GM11168 (cell line): Measurements from ENCODE around the gene MED8.

Experiments
- in situ Hi-C: fragments of 300-500 bp; cut with MboI; formaldehyde crosslinking; loops from one replicate; pipeline ENCODE4 v1.12.0; 2022; ENCODE audit warnings: low sequenced_read_pairs; ENCODE audit not compliant: unreplicated experiment

MED8 gene

GRCh38 chr1:43344267-43344850 is 45.2 kb downstream of the MED8 start:
- in situ Hi-C loops = no loop called here

- in situ Hi-C loops = no loop called here
These were observed 49.0 kb downstream of the MED8 start for GRCh38 chr1:43340559-43340958.

GRCh38 chr1:43339584-43340232 is 49.9 kb downstream of the MED8 start:
- in situ Hi-C loops = no loop called here

GRCh38 chr1:43338001-43338400 is 51.6 kb downstream of the MED8 start:
- in situ Hi-C loops = no loop called here

GRCh38 chr1:43337588-43337987 is 52.0 kb downstream of the MED8 start, which contains the start of gene MPL:
TSS of gene MPL (plus strand) at chr1:43337818. CDS start at chr1:43337849, 31 bp downstream.
- in situ Hi-C loops = no loop called here

- in situ Hi-C loops = no loop called here
These were observed 55.0 kb downstream of the MED8 start for GRCh38 chr1:43334453-43335205.
